Smooth muscle cell of the brain vasculature (primary cell): ENCODE data around the gene FBXO31.

Source experiments
- DNase-seq: peaks from one replicate; pipeline ENCODE4 v3.0.0-alpha.2; 2012; ENCODE audit warnings: low read depth, low spot score

Gene FBXO31

GRCh38 chr16:87329436-87330256 is 53.9 kb downstream of the FBXO31 start:
- DNase-seq: no peak

- no peak for DNase-seq
Observed at GRCh38 chr16:87328846-87329245, 54.7 kb downstream of the FBXO31 start.

GRCh38 chr16:87327798-87328495 is 55.6 kb downstream of the FBXO31 start:
- no peak for DNase-seq

GRCh38 chr16:87326151-87326571 is 57.4 kb downstream of the FBXO31 start:
- DNase-seq: no peak

GRCh38 chr16:87325423-87325858 is 58.1 kb downstream of the FBXO31 start:
- no peak for DNase-seq

GRCh38 chr16:87324411-87325275 is 58.9 kb downstream of the FBXO31 start:
- no peak for DNase-seq

GRCh38 chr16:87323727-87324410 is 59.7 kb downstream of the FBXO31 start:
- no peak for DNase-seq

- DNase-seq: no peak
Observed at GRCh38 chr16:87322833-87323726, 60.5 kb downstream of the FBXO31 start.

- DNase-seq: no peak
Observed at GRCh38 chr16:87322360-87322759, 61.2 kb downstream of the FBXO31 start.

GRCh38 chr16:87321336-87322107 is 62.1 kb downstream of the FBXO31 start:
- no peak for DNase-seq

GRCh38 chr16:87320510-87321227 is 62.9 kb downstream of the FBXO31 start:
- no peak for DNase-seq

- DNase-seq: no peak
Observed at GRCh38 chr16:87319997-87320491, 63.5 kb downstream of the FBXO31 start.

- DNase-seq: no peak
Observed at GRCh38 chr16:87319011-87319410, 64.6 kb downstream of the FBXO31 start.

- DNase-seq: no peak
Observed at GRCh38 chr16:87317750-87318644, 65.6 kb downstream of the FBXO31 start.

GRCh38 chr16:87316923-87317749 is 66.4 kb downstream of the FBXO31 start, which contains the start of gene C16orf95:
Gene C16orf95, minus strand, starts transcription at chr16:87317392. Its CDS starts 150 bp downstream, at chr16:87317242.
- peak; percentile 88 for DNase-seq

- no peak for DNase-seq
Observed at GRCh38 chr16:87316450-87316922, 67.1 kb downstream of the FBXO31 start.
